HepG2 (cell line): Measurements from ENCODE around the gene SGSH. TPM values are rescaled to one million over a fixed set of nuclear protein-coding genes. Genes with fewer than 3 reads are reported as not detected.

Experiments
- CENPT ChIP-seq: sonication (generic); formaldehyde crosslinking; IDR thresholded peaks from 2 replicates; pipeline ENCODE4 v1.8.0; 2022; ENCODE audit warnings: low read depth, mild to moderate bottlenecking, moderate library complexity, missing genetic modification reagents
- CREM ChIP-seq, 2 experiments: sonication (generic) in 1 of 2; formaldehyde crosslinking in 1 of 2; IDR thresholded peaks; 2 replicates each; pipeline versions ENCODE4 v1.4.0 to v1.6.1; 2016 to 2020; ENCODE audit warnings: antibody characterized with exemption in 1 of 2, mild to moderate bottlenecking in 1 of 2, missing genetic modification reagents in 1 of 2
- FOXP1 ChIP-seq, 2 experiments: fragments of 450-650 bp in 1 of 2; IDR thresholded peaks; 2 replicates each; pipeline ENCODE4 v1.6.1; 2017 to 2018; ENCODE audit warnings: antibody characterized with exemption in 1 of 2
- GATAD1 ChIP-seq: IDR thresholded peaks from 2 replicates; pipeline ENCODE4 v1.6.1; 2016; ENCODE audit warnings: missing genetic modification reagents, missing compliant biosample characterization
- GATAD2A ChIP-seq: IDR thresholded peaks from 2 replicates; pipeline ENCODE4 v1.6.1; 2016
- HMG20A ChIP-seq: IDR thresholded peaks from 2 replicates; pipeline ENCODE4 v1.6.1; 2016; ENCODE audit warnings: borderline replicate concordance
- JUNB ChIP-seq: sonication (generic); formaldehyde crosslinking; IDR thresholded peaks from 2 replicates; pipeline ENCODE4 v1.8.0; 2022; ENCODE audit warnings: missing genetic modification reagents, mild to moderate bottlenecking, borderline replicate concordance
- MAFF ChIP-seq: IDR thresholded peaks from 2 replicates; pipeline ENCODE4 v1.6.1; 2011; ENCODE audit warnings: low read depth, low read length, improper control_type of control experiment
- MIER3 ChIP-seq: IDR thresholded peaks from 2 replicates; pipeline ENCODE4 v1.6.1; 2016; ENCODE audit warnings: missing compliant biosample characterization, borderline replicate concordance
- RXRA ChIP-seq: sonication (generic); formaldehyde crosslinking; IDR thresholded peaks from 2 replicates; pipeline ENCODE4 v1.5.1; 2020; ENCODE audit warnings: missing genetic modification reagents
- RXRB ChIP-seq: IDR thresholded peaks from 2 replicates; pipeline ENCODE4 v1.6.1; 2016; ENCODE audit warnings: borderline replicate concordance, missing genetic modification reagents, missing compliant biosample characterization
- SALL1 ChIP-seq: sonication (generic); formaldehyde crosslinking; IDR thresholded peaks from 2 replicates; pipeline ENCODE4 v1.8.0; 2022; ENCODE audit warnings: mild to moderate bottlenecking, missing genetic modification reagents
- SP140L ChIP-seq: sonication (generic); formaldehyde crosslinking; IDR thresholded peaks from 2 replicates; pipeline ENCODE4 v1.4.0; 2020; ENCODE audit warnings: missing genetic modification reagents, borderline replicate concordance
- XRCC5 ChIP-seq: fragments of 200-400 bp; formaldehyde crosslinking; optimal IDR thresholded peaks from 2 replicates; pipeline ENCODE3; 2017; ENCODE audit warnings: mild to moderate bottlenecking, low read length
- ZBTB7A ChIP-seq: sonication (generic); formaldehyde crosslinking; IDR thresholded peaks from 2 replicates; pipeline ENCODE4 v1.8.0; 2022; ENCODE audit warnings: mild to moderate bottlenecking, missing genetic modification reagents
- ZNF335 ChIP-seq: sonication (generic); formaldehyde crosslinking; IDR thresholded peaks from 2 replicates; pipeline ENCODE4 v1.4.0; 2020; ENCODE audit warnings: missing genetic modification reagents
- ZNF468 ChIP-seq: sonication (generic); formaldehyde crosslinking; IDR thresholded peaks from 2 replicates; pipeline ENCODE4 v1.8.0; 2022; ENCODE audit warnings: mild to moderate bottlenecking, moderate library complexity, missing genetic modification reagents
- polyA plus RNA-seq, 8 experiments: library from polyadenylated mRNA; depleted of rRNA in 3 of 8; stranded (reverse) in 7 of 8; unstranded in 1 of 8; fragments of >200 nt; fragmentation: Illumina TruSeq in 4 of 8; extraction: Trizol in 4 of 8; gene quantifications; 2 replicates each; pipeline versions ENCODE4 v1.2.1 to v1.2.3, GENCODE V29; 2011 to 2016; ENCODE audit warnings: low read depth in 4 of 8, missing spikeins in 1 of 8, mixed read lengths in 1 of 8; ENCODE audit not compliant: insufficient read depth in 1 of 8
- total RNA-seq, 5 experiments: library from RNA; depleted of rRNA; stranded (reverse); fragments of >200 nt; fragmentation: Illumina TruSeq; extraction: Trizol; gene quantifications; 2 replicates each; pipeline ENCODE4 v1.2.3, GENCODE V29; 2016; ENCODE audit warnings: low read depth in 1 of 5
- TF ChIP-seq, protein P1 (sequence below): sonication (generic); formaldehyde crosslinking; IDR thresholded peaks from 2 replicates; pipeline ENCODE4 v1.4.0; 2020; ENCODE audit warnings: missing genetic modification reagents, borderline replicate concordance
- TF ChIP-seq, protein P2 (sequence below): IDR thresholded peaks from 2 replicates; pipeline ENCODE4 v1.6.1; 2016; ENCODE audit warnings: low read depth, borderline replicate concordance
- TF ChIP-seq, protein P3 (sequence below): IDR thresholded peaks from 2 replicates; pipeline ENCODE4 v1.6.1; 2016; ENCODE audit warnings: low read depth, control low read depth
- TF ChIP-seq, protein P4 (sequence below): sonication (generic); formaldehyde crosslinking; IDR thresholded peaks from 2 replicates; pipeline ENCODE4 v1.4.0; 2020; ENCODE audit warnings: missing genetic modification reagents, borderline replicate concordance

The SGSH gene
- total and polyA plus RNA-seq, 2 of the 13 experiments (the other 11 are each of a cell fraction or from before 2014, with no cell fraction given): 12.2 to 17.6 TPM

DNA sequence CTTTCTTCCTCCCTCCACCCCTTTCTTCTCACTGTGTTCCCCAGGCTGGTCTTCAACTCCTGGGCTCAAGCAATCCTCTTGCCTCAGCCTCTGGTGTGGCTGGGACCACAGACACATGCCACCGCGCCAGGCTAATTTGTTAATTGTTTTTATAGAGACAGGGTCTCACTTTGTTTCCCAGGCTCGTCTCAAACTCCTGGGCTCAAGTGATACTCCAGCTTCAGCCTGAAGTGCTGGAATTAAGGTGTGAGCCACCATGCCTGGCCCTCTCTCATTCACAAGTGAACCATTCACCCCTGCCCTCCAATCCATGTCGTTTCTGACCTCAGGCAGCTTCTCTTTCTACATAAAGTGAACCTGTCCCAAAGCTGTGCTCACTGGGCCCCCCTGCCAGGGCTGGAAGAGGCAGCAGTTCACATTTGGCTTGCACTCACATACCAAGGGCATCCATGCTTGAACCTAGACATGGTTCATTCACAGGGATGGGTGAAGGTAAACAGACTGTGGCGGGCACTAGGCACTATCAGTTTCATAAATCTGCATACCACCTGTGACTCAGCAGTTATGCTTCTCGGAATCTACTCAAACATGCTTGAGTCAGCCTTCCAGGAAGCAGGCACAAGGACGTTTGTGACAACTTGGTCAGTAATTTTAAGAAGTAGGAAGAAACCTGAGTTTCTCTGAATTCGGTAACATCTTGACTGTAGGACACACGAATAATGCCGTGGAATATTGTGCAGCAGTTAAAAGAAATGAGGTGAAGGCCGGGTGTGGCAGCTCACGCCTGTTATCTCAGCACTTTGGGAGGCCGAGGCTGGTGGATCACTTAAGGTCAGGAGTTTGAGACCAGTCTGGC is 34.5 kb upstream of the SGSH start (continued):
- TF ChIP-seq, protein P1, sequence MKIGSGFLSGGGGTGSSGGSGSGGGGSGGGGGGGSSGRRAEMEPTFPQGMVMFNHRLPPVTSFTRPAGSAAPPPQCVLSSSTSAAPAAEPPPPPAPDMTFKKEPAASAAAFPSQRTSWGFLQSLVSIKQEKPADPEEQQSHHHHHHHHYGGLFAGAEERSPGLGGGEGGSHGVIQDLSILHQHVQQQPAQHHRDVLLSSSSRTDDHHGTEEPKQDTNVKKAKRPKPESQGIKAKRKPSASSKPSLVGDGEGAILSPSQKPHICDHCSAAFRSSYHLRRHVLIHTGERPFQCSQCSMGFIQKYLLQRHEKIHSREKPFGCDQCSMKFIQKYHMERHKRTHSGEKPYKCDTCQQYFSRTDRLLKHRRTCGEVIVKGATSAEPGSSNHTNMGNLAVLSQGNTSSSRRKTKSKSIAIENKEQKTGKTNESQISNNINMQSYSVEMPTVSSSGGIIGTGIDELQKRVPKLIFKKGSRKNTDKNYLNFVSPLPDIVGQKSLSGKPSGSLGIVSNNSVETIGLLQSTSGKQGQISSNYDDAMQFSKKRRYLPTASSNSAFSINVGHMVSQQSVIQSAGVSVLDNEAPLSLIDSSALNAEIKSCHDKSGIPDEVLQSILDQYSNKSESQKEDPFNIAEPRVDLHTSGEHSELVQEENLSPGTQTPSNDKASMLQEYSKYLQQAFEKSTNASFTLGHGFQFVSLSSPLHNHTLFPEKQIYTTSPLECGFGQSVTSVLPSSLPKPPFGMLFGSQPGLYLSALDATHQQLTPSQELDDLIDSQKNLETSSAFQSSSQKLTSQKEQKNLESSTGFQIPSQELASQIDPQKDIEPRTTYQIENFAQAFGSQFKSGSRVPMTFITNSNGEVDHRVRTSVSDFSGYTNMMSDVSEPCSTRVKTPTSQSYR: peak; percentile 37; the same call in 1 of the 2 replicates
- TF ChIP-seq ZBTB7A: 0 out of 2 replicates have a peak, but pooled peaks have one; percentile 11
- no peak for TF ChIP-seq SP140L (CRISPR knock-in tag)
- TF ChIP-seq XRCC5: peak; percentile 15
- peak; percentile 30; the same call in 1 of the 2 replicates for TF ChIP-seq JUNB (CRISPR knock-in tag)
- TF ChIP-seq ZNF335 (CRISPR knock-in tag): peak; percentile 84; the same call in 1 of the 2 replicates
- TF ChIP-seq, protein P2, sequence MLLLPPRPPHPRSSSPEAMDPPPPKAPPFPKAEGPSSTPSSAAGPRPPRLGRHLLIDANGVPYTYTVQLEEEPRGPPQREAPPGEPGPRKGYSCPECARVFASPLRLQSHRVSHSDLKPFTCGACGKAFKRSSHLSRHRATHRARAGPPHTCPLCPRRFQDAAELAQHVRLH: peak; percentile 27; the same call in 1 of the 2 replicates
- TF ChIP-seq, protein P3, sequence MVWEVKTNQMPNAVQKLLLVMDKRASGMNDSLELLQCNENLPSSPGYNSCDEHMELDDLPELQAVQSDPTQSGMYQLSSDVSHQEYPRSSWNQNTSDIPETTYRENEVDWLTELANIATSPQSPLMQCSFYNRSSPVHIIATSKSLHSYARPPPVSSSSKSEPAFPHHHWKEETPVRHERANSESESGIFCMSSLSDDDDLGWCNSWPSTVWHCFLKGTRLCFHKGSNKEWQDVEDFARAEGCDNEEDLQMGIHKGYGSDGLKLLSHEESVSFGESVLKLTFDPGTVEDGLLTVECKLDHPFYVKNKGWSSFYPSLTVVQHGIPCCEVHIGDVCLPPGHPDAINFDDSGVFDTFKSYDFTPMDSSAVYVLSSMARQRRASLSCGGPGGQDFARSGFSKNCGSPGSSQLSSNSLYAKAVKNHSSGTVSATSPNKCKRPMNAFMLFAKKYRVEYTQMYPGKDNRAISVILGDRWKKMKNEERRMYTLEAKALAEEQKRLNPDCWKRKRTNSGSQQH (CRISPR knock-in tag): peak; percentile 82; the same call in 1 of the 2 replicates
- TF ChIP-seq, protein P4, sequence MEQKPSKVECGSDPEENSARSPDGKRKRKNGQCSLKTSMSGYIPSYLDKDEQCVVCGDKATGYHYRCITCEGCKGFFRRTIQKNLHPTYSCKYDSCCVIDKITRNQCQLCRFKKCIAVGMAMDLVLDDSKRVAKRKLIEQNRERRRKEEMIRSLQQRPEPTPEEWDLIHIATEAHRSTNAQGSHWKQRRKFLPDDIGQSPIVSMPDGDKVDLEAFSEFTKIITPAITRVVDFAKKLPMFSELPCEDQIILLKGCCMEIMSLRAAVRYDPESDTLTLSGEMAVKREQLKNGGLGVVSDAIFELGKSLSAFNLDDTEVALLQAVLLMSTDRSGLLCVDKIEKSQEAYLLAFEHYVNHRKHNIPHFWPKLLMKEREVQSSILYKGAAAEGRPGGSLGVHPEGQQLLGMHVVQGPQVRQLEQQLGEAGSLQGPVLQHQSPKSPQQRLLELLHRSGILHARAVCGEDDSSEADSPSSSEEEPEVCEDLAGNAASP (CRISPR knock-in tag): peak; percentile 55; the same call in 1 of the 2 replicates
- TF ChIP-seq GATAD1 (CRISPR knock-in tag): 0 out of 2 replicates have a peak, but pooled peaks have one; percentile 24
- peak; percentile 96 for TF ChIP-seq MAFF
- TF ChIP-seq HMG20A: peak; percentile 76; the same call in 1 of the 2 replicates
- TF ChIP-seq MIER3: peak; percentile 78; the same call in 1 of the 2 replicates
- no peak for TF ChIP-seq FOXP1 (IDR thresholded peaks at IDR 0.05)
- TF ChIP-seq FOXP1 (CRISPR knock-in tag; IDR thresholded peaks at IDR 0.05): 0 out of 2 replicates have a peak, but pooled peaks have one; percentile 9
- TF ChIP-seq CENPT (CRISPR knock-in tag): no peak
- no peak for TF ChIP-seq ZNF468 (CRISPR knock-in tag)
- TF ChIP-seq CREM (IDR thresholded peaks at IDR 0.05): peak; percentile 56; the same call in 1 of the 2 replicates
- no peak for TF ChIP-seq CREM (CRISPR knock-in tag; IDR thresholded peaks at IDR 0.05)
- TF ChIP-seq RXRB: peak; percentile 72
- TF ChIP-seq RXRA (CRISPR knock-in tag): peak; percentile 69; the same call in 1 of the 2 replicates
- peak; percentile 96 for TF ChIP-seq GATAD2A (CRISPR knock-in tag)
- peak; percentile 63 for TF ChIP-seq SALL1
